ENCODE results near the gene ELOVL1. TPM values are rescaled to one million over a fixed set of nuclear protein-coding genes. Genes with fewer than 3 reads are reported as not detected.

ELOVL1 gene
- total RNA-seq, 1 donor from 2014 or later, result 57.0 TPM

- DNase-seq (ENCODE audit: low read depth, low spot score), result no peak
These were observed 9.6 kb downstream of the ELOVL1 start for GRCh38 chr1:43358121-43358745.

GRCh38 chr1:43357251-43357650 lies 10.6 kb downstream of the ELOVL1 start:
- DNase-seq (ENCODE audit: low read depth, low spot score), result no peak

- no peak for DNase-seq (ENCODE audit: low read depth, low spot score)
These were observed 12.9 kb downstream of the ELOVL1 start for GRCh38 chr1:43354936-43355335.

- DNase-seq (ENCODE audit: low read depth, low spot score), result no peak
These were observed 13.3 kb downstream of the ELOVL1 start for GRCh38 chr1:43354471-43354870.

- no peak for DNase-seq (ENCODE audit: low read depth, low spot score)
These were observed 14.9 kb downstream of the ELOVL1 start for GRCh38 chr1:43352881-43353280.

GRCh38 chr1:43352351-43352705 lies 15.5 kb downstream of the ELOVL1 start:
- no peak for DNase-seq (ENCODE audit: low read depth, low spot score)

GRCh38 chr1:43351421-43352350 lies 16.1 kb downstream of the ELOVL1 start:
- no peak for DNase-seq (ENCODE audit: low read depth, low spot score)

GRCh38 chr1:43350976-43351375 lies 16.8 kb downstream of the ELOVL1 start:
- DNase-seq (ENCODE audit: low read depth, low spot score), result no peak

GRCh38 chr1:43349594-43350306 lies 18.1 kb downstream of the ELOVL1 start:
- DNase-seq (ENCODE audit: low read depth, low spot score), result no peak

- DNase-seq (ENCODE audit: low read depth, low spot score), result no peak
These were observed 18.8 kb downstream of the ELOVL1 start for GRCh38 chr1:43348809-43349593.

GRCh38 chr1:43348343-43348808 lies 19.4 kb downstream of the ELOVL1 start:
- no peak for DNase-seq (ENCODE audit: low read depth, low spot score)

- DNase-seq (ENCODE audit: low read depth, low spot score), result no peak
These were observed 21.2 kb downstream of the ELOVL1 start for GRCh38 chr1:43346636-43347035.

- no peak for DNase-seq (ENCODE audit: low read depth, low spot score)
These were observed 22.7 kb downstream of the ELOVL1 start for GRCh38 chr1:43345120-43345519.

GRCh38 chr1:43344267-43344850 lies 23.5 kb downstream of the ELOVL1 start:
- DNase-seq (ENCODE audit: low read depth, low spot score), result no peak

- no peak for DNase-seq (ENCODE audit: low read depth, low spot score)
These were observed 27.3 kb downstream of the ELOVL1 start for GRCh38 chr1:43340559-43340958.

- DNase-seq (ENCODE audit: low read depth, low spot score), result no peak
These were observed 28.1 kb downstream of the ELOVL1 start for GRCh38 chr1:43339584-43340232.

GRCh38 chr1:43338001-43338400 lies 29.8 kb downstream of the ELOVL1 start:
- no peak for DNase-seq (ENCODE audit: low read depth, low spot score)

- no peak for DNase-seq (ENCODE audit: low read depth, low spot score)
These were observed 30.2 kb downstream of the ELOVL1 start, which contains the start of gene MPL for GRCh38 chr1:43337588-43337987. Gene MPL, plus strand, starts transcription at chr1:43337818. Its CDS starts 31 bp downstream, at chr1:43337849.

GRCh38 chr1:43334453-43335205 lies 33.2 kb downstream of the ELOVL1 start:
- DNase-seq (ENCODE audit: low read depth, low spot score), result no peak

- DNase-seq (ENCODE audit: low read depth, low spot score), result no peak
These were observed 36.1 kb downstream of the ELOVL1 start for GRCh38 chr1:43331688-43332087.

Data from pulmonary artery endothelial cell (primary cell).